HG02798 (cell line): ENCODE data around the gene BDKRB1.

Source experiments
- ATAC-seq: cut with Tn5 transposase; IDR thresholded peaks from one replicate; pipeline ENCODE4 v1.9.1; 2021; ENCODE audit warnings: mild to moderate bottlenecking; ENCODE audit not compliant: unreplicated experiment, poor library complexity

The BDKRB1 gene

DNA sequence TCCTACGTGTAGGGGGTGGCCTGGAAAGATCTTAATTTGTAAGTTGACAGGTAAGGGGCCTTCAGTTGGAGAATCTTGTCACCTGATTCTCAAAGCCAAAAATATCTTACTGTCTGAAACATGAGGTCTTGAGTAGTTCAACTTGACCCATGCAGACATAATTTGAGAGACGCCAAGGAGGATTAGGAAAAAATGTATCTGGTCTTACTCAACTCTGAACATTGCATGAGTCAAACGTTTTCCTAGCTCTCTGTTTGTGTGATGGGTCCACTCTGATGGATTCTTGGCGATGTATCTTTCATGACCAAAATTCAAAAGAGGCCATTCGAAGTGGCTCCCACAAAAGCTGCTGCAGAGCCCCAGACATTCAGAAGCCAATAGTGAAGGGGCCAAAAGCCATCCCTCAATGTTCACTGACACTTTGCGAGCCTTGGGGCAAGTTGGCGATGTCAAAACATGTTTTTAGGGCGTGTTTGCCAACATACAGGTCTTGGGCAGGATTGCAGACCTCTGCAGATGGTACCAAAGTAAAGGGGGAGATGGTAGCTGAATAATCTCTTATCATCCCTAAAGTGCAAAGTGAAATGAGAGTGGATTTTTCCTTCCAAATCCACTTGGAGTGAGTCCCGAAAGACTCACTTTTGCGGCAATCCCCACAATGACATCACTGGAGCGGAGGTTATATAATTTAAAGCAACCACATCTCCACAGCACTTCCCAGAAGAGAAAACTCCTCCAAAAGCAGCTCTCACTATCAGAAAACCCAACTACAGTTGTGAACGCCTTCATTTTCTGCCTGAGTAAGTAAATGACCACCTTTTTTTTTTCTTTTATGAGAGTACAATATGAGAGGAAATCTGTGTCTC, at the start of gene BDKRB1:
Gene BDKRB1 (plus strand): TSS at position 710 of the 866 bp plus-strand sequence. CDS start 7,473 bp downstream, outside the sequence.
- no peak for ATAC-seq

DNA sequence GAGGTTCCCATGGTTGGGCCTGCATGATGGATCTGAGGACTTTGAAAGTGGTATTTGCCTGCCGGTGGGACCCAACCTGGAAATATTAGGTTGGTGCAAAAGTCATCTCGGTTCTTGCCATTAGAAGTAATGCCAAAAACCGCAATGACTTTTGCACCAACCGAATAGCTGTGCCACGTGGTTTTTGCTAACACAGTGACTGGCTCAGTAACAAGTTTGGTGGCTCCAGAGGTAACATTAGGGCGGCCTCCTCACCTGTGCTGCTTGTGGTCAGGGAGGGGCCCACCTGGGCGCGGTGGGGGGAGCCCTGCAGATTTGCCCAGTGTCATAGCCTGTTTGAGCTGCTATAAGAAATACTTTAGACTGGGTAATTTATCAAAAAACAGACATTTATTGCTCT, 49.5 kb upstream of the BDKRB1 start:
- no peak for ATAC-seq

DNA sequence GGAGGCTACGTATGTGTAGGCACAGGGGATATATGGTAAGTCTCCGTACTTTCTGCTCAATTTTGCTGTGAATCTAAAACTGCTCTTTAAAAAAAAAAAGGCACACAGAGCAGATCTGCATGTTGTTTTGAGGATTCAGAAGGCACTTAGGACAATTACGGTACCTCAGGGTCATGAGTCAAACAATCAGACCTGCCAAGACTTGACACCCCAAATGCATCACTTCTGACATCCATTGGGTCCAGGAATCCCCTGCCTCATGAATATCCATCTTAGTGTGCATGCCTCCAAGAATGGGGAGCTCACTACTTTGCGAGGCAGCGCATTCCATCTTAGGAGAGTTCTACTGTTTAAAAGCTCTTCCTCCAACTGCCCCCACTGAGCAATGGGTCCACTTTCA, 48.3 kb upstream of the BDKRB1 start:
- no peak for ATAC-seq

DNA sequence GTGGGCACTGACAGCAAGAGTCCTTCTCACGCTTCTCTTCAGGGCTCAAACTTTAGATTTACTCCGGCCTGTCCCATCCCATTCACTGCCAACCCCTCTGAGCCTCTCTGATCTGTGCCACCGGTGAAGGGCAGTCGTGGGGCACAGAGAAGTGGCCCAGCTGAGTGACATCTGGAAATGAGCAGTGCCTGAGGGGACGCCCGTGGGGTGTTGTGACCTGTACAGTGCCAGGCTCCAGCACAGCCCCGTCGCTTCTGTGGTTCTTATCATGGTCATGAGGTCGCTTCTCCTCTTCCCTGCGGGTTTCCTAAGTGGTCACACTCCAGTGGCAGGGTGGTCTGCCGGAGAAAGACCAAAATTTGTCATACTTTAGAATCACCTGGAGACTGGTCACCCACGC, 47.3 kb upstream of the BDKRB1 start:
- ATAC-seq = no peak

DNA sequence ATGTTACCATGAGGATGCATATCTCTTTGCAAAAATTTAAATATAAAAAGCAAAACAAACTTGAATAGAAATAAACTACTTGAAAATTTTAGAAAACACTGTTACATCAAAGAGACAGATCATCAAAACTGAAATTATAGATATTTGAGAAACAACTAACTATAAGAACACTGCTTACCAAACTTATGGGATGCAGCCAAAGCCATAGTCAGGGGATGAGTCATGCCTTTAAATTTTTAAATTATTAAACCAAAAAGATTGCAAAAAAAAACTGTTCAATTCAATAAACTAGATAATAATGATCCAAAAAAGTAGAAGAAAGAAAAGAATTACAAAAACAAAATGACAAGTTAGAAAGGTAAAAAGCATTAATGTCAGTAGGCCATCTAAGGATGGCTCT, 43.9 kb upstream of the BDKRB1 start:
- no peak for ATAC-seq

DNA sequence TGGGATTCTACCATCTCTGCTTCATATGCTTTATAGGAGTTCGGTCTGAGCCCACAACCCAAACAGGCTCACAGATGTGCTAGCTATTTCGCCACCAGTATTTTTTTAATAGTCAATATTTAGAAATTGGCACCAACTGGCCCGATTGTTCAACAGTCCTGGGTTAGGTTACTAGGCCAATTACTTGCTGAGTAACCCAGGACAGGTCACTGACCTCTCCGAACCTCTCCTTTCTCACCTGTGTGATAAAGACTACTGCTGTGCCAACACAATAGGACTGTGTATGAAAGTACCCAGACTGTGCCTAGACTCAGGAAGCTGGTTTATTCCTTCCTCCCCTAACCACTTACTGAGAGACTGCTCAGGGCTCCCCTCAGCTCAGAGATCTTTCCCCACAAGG, 43.1 kb upstream of the BDKRB1 start:
- no peak for ATAC-seq

DNA sequence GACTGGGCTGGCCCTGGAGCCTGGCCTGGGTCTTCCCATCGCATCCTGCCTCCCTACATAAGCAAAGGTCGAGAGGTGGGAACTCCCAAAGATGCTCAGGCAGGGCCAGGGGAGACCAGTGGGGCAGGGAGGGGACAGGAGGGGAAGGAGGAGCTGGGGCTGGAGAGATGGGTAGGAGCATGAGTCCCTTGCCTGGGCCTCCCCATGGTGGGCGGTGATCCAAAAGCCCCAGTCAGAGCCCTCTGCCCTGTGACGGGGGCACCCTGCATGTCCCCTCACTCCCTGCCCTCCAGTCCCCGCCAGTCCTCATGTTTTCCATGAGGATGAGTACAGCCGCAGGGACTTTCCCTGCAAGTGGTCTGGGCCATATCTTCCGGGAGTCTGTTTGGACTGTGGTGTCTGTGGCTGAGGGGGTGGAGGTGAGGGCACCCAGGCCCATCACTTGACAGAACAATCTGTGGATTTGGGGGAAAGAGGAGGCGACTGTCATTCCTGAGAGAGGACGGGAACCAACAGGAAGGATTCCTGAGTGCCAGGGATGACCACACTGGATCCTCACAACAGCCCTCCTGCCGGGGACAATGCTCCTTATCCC, 42.0 kb upstream of the BDKRB1 start:
- no peak for ATAC-seq

DNA sequence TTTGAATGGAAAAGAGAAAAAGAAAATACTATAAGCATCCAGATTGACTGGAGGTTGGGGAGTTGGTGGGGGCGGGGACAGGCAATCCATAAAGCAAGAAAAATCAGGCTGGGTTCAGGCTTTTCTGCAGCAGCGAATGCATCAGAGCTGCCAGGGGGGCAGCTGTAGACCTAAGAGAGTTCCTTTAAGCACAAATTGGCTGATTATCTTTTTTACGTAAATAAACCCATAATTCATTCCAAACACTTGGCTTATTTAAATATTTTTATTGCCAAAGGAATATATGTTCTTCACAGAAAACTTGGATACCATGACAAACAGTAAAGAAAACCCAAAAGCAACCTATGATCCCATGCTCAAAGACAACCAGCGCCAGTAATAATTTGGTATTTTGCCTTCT, 41.2 kb upstream of the BDKRB1 start:
- ATAC-seq = no peak

DNA sequence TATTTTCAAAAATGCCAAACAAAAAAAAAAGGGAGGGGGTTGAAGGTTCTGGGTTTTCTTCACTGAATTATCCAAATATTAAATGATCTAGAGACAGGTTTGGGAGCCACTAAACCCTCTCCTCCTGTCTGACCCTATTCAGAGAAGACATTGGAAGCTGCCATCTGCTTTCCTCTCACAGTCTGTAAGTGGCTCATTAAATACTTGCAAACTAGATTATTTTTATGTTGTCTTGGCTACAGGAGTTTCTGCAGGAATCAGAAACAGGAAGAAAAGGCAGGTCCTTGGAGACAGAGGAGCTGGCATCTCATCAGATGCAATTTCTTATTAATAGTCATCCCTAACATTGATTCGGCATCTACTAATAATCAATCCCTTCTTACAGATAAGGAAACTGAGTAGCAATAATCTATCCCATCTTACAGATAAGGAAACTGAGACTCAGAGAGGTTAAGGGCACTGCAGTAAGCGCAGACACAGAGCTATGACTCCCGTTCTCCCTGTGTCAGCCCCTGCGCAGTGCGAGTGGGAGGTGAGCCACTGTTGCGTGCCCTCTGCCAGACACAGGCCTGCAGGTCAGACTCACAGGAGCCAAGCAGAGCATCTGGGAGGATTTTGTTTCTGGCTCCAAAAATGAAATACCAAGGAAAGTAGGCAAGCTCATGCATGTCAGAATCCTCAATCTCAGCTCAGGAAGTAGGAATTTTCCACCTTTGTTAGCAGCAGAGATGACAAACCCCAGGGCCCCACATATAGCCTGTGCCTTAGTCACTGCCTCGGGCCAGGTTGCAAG, 40.4 kb upstream of the BDKRB1 start:
- no peak for ATAC-seq

DNA sequence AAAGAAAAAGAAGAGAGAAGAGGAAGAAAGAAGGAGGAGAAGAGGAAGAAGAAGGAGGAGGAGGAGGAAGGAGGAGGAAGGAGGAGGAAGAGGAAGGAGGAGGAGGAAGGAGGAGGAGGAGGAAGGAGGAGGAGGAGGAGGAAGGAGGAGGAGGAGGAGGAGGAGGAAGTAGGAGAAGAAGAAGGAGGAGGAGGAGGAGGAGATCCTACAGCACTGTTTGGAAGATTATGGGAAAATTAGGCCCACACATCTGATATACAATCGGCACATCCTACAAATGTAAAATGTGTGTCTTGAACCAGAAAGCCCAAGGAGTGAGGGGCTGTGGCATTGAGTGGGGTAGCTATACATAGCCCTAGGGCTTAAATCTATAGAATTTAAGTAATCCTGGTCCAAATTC, 39.4 kb upstream of the BDKRB1 start:
- ATAC-seq = no peak

DNA sequence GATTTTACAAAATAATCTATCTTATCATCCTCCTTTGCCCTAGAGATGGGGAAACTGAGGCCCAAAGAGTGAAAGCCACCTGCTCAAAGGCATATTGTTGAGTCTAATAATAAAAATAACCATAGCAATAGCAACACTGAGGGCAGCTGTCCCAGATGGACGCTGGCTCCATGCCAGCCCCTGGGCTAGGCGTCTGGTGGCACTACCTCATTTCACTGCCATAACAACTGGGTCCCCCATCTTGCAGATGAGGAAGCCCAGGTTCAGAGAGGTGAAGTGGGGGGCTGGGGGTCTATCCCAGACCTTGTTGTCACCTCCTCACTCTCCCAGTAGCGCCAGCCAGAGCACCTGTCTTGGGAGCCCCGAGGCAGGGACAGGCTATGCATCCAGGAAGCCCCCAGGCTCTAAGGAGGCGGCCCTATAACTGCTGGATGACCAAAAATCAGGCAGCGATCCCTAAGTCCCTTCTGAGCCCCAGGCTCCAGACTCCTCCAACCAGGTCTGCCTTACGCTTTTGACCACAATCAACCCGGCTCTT, 38.6 kb upstream of the BDKRB1 start:
- no peak for ATAC-seq

DNA sequence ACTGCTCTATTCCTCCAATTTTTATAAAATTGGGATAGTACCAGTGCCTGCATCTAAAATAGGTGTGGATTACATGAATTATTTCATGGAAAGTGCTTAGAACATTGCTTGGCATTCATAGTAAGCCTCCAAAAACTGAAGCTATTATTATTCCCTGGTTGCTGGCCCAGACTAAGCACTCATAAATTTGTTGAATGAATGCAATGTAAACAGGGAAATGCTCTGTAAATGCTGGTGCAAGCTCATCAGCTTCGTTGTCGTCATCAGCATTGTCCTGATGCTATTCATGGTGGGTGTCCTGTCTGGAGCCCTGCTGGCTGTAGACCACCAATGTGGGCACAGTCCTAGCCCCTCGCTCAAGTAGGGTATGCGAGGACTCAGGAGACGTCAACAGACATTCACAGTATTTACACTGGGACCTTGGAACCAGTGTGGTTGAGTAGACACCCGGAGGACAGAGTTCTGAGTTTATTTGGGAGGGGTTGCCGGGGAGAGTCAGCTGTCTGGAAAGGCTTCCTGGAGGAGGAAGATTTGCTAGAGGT, 34.8 kb upstream of the BDKRB1 start:
- ATAC-seq = no peak

DNA sequence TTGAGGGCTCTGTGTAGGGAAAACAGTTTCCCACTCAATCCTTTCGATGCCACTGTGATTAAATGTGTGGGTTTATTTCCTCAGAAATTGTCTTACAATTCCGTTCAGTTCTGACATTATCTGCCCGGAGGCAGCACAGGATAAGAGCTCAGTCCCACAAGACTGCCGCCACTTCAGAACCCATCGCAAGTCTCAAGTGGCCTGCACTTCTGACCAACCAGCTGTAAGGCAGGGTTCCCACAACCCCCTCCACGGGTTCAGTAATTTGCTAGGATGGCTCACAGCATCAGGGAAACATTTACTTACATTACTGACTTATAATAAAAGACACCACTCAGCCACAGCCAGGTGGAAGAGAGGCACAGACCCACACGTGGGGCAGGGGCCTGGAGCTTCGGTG, 34.2 kb upstream of the BDKRB1 start:
- no peak for ATAC-seq

DNA sequence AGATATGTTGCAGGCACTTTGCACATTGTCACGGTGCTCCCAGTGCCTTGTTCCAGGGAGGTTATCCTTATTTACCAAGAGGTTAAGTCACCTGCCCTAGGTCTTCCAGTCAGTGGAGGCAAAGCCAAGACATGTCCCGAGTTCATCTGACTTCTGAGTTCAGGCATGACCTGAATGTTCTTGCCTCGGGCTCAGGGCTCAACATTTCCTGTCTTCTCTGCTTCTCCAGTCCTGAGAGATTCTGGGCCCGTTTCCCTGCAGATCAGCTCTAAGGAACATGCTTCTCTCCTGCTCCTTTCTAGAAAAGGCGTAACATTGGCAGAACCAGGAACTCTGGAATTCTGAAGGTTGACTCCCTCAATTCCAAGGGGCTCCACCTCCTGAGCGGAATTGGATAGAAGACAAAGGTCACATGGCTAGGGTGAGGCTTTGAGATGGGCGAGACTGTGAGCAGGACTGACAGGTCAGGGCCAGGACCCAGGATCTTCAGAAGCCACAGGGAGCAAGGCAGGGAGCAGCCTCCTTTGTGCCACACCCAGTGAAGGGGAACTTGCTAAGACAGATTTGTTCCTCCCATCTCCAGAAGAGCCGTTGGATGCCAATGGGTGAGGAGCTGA, 31.4 kb upstream of the BDKRB1 start:
- ATAC-seq = no peak

DNA sequence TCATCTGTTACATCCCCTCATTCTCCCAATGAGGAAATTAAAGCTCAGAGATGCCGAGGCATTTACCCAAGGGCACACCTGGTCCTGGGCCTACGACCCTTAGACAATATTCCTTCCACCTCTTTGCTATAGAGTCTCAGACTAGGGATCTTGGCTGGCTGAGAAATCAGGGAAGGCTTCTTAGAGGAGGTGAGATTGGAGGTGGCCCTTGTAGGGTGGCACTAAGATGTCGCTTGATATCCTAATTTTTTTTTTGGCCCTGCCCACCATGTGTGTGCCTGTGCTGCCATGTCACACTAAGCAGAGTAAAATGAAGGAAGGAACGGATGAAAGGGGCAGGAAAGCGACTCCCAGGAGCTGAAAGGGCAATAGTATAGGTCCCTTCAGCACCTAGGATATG, 30.8 kb upstream of the BDKRB1 start:
- ATAC-seq = no peak

DNA sequence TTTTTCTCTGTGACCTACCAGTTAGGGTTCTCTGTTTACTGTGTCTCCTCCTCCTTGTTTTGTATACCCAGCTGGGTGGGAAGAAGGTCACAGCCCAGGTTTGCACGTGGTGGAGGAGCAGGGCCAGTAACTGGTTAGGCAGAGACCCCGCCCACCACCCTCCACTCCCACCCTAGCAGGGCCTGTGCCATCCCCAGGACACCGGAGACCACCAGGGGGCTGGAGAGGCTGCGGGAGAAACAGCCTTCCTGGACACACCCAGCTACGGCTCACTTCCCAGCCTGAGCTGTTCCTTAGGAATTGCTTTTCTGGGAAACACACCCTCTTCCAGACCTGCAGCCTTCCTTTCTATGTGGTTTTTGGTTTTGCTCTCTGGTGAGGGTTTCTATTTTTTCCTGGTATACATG, 30.3 kb upstream of the BDKRB1 start:
- ATAC-seq = no peak

DNA sequence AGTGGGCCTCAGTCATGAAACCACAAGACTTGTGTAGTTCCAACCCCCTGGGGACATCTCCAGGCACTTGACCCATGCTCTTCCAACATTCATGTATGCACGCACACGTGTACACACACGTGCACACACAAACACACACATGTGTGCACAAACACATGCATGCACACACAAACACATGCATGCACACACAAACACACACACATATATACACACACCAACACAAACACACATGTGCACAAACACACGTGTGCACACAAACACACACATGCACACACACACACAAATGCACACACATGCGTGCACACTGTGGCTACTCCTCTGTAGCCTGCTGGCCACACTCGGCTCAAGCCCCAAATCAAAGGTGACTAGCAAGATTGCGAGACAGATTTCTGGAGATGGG, 28.6 kb upstream of the BDKRB1 start:
- ATAC-seq = no peak

DNA sequence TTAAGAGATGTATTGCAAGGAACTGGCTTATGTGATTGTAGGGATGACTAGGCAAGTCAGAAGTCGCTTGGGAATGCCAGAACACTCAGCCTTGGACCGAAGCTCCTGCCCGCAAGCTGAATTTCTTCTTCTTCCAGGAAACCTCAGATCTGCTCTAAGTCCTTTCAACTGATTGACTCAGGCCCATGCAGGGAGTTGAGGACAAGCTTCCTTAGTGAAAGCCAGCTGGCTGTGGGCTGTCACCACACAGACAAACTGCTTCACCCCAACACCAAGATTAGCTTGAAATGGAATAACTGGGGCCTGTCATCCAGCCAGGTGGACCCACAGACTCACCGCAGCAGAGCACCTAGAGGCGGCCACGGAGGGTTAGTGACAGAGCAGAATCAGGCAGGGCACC, 26.7 kb upstream of the BDKRB1 start:
- no peak for ATAC-seq

DNA sequence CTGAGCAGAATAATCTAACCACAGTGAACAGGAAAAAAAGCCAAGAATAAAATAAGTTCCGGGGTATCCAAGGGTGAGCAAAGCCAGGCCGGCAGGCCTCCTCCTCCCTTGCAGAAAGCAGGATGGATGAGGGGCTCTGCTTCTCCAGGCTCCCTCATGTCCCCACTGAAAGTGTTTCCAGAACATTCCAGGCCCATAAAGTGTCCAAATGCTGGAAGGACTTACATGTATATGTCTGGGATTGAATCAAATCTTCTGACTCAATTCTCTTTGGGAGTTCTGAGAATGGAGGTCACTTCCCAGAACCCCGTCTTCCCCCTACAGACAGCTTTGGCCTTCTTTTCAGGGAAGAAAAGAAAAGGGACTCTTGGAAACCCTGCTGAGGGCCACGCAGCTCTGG, 25.0 kb upstream of the BDKRB1 start:
- ATAC-seq = no peak

DNA sequence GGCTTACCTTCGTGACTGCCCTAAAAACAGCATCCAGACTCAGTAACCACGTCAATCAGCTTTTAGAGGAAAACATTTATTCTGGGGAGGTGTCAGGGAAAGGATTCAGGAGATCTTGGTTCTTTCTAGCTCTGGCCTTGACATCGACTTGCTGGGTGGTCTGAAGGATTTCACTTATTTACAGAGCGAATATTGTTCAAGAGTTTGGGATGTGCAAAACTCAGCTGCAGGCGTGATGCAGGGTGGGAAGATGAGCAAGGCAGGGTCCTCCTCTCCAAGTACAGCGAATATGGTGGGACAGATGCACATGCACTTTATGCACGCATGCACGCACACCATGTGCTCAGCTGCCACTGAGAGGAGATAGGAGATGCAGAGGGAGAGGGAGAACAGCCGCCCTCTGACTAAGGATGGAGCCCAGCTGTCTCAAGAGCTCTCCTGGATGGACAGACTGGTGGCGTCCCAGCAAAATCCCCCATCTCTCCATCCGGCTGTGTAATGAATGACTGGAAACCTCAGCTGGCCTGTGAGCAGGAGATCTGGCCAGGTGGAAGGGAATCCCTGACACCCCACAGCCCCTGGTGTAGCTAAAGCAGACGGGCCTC, 24.4 kb upstream of the BDKRB1 start:
- ATAC-seq = no peak
